WERI-Rb-1 (cell line): ENCODE data around the gene AFDN.

Source experiments
- DNase-seq: peaks from one replicate; pipeline ENCODE4 v3.0.0-alpha.2; 2020
- H3K27ac ChIP-seq: fragments of 250-450 bp; sonication (Bioruptor Pico); 2 replicates; pipeline ENCODE4 v1.5.1; 2020; ENCODE audit warnings: mild to moderate bottlenecking, moderate library complexity
- H3K27me3 ChIP-seq: fragments of 250-450 bp; sonication (Bioruptor Pico); 2 replicates; pipeline ENCODE4 v1.5.1; 2021; ENCODE audit warnings: mild to moderate bottlenecking, low read depth, moderate library complexity; ENCODE audit not compliant: insufficient read depth, severe bottlenecking
- H3K36me3 ChIP-seq: fragments of 250-450 bp; sonication (Bioruptor Pico); 2 replicates; pipeline ENCODE4 v1.5.1; 2020; ENCODE audit warnings: mild to moderate bottlenecking, moderate library complexity
- H3K4me3 ChIP-seq: 2 replicates; pipeline ENCODE4 v1.5.1; 2011; ENCODE audit warnings: low read depth, mild to moderate bottlenecking, control low read depth, low read length
- H3K9me3 ChIP-seq: fragments of 250-450 bp; sonication (Bioruptor Pico); 2 replicates; pipeline ENCODE4 v1.5.1; 2021; ENCODE audit warnings: mild to moderate bottlenecking, moderate library complexity; ENCODE audit not compliant: severe bottlenecking
- TF ChIP-seq, protein P1 (sequence below): IDR thresholded peaks from 2 replicates; pipeline ENCODE4 v1.5.1; 2011; ENCODE audit warnings: low read depth, mild to moderate bottlenecking, control low read depth, inconsistent platforms, low read length

AFDN gene

DNA sequence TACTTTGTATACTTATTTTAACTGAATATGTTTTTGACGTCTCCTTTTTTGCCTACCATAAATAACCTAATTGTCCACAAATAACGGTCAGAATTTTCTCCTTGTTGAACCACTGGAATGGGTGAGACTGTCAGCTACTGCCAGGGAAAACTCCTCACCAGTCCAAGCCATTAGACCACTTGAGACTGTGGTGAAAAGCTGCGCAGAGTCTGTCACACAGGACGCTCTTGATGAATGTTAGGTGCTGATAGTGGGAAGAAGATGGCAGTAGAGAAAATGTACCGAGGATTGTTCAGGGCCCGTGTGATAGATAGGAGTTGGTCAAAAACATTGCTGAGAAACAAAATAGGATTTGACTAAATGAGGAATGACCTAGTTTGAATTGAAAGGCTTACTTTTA, 95.1 kb downstream of the AFDN start:
- H3K27me3 ChIP-seq, result no peaks in the 10 kb centered on the region
- peaks cover 72% of the 10 kb centered on the region for H3K36me3 ChIP-seq
- H3K4me3 ChIP-seq, result no peak overlapping the region
- TF ChIP-seq, protein P1, sequence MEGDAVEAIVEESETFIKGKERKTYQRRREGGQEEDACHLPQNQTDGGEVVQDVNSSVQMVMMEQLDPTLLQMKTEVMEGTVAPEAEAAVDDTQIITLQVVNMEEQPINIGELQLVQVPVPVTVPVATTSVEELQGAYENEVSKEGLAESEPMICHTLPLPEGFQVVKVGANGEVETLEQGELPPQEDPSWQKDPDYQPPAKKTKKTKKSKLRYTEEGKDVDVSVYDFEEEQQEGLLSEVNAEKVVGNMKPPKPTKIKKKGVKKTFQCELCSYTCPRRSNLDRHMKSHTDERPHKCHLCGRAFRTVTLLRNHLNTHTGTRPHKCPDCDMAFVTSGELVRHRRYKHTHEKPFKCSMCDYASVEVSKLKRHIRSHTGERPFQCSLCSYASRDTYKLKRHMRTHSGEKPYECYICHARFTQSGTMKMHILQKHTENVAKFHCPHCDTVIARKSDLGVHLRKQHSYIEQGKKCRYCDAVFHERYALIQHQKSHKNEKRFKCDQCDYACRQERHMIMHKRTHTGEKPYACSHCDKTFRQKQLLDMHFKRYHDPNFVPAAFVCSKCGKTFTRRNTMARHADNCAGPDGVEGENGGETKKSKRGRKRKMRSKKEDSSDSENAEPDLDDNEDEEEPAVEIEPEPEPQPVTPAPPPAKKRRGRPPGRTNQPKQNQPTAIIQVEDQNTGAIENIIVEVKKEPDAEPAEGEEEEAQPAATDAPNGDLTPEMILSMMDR, result no peak
- no peak for DNase-seq
- no peaks in the 10 kb centered on the region for H3K9me3 ChIP-seq
- H3K27ac ChIP-seq, result no peak overlapping the region

- TF ChIP-seq, protein P1, result no peak
- H3K9me3 ChIP-seq, result no peaks in the 10 kb centered on the region
Measured at GRCh38 chr6:167925026-167925425, 98.3 kb downstream of the AFDN start.

DNA sequence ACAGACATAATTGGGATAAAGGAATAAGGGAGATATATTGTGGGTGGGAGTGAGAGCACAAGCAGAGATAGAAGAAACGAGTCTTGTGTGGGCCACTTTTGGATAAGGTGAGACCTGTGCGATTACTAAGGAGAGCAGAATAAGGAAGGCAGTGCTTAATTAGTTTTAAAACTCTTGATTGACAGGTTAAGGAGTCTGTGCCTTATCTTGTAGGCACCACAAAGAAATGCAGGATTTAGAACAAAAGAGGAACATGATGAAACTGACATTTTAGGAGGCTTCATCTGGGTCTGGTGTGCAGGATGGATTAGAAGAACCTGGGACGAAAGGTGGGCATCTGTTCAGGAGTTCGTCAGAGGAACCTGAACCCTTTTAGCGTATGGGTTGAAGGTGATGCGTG, 100.5 kb downstream of the AFDN start:
- Histone ChIP-seq H3K9me3 (no peaks in the 10 kb centered on the region), H3K36me3 (peaks cover 60% of the 10 kb centered on the region), H3K27me3 (no peaks in the 10 kb centered on the region), H3K4me3 (no peak overlapping the region), H3K27ac (no peak overlapping the region)
- TF ChIP-seq, protein P1, result no peak
- DNase-seq, result no peak

More at GRCh38 chr6:167925026-167925425, 98.3 kb downstream of the AFDN start:
- no peak for DNase-seq
- Histone ChIP-seq H3K27ac (no peak overlapping the region), H3K36me3 (peaks cover 58% of the 10 kb centered on the region), H3K4me3 (no peak overlapping the region), H3K27me3 (no peaks in the 10 kb centered on the region)

GRCh38 chr6:167928111-167928510, 101.4 kb downstream of the AFDN start:
- Histone ChIP-seq H3K9me3 (no peaks in the 10 kb centered on the region), H3K4me3 (no peak overlapping the region), H3K36me3 (peaks cover 55% of the 10 kb centered on the region), H3K27ac (no peak overlapping the region), H3K27me3 (no peaks in the 10 kb centered on the region)
- no peak for DNase-seq
- TF ChIP-seq, protein P1, result no peak

- Histone ChIP-seq H3K27me3 (no peaks in the 10 kb centered on the region), H3K4me3 (no peak overlapping the region), H3K27ac (no peak overlapping the region), H3K36me3 (peaks cover 42% of the 10 kb centered on the region), H3K9me3 (no peaks in the 10 kb centered on the region)
- no peak for DNase-seq
- TF ChIP-seq, protein P1, result no peak
Measured at GRCh38 chr6:167930295-167930694, 103.6 kb downstream of the AFDN start.

DNA sequence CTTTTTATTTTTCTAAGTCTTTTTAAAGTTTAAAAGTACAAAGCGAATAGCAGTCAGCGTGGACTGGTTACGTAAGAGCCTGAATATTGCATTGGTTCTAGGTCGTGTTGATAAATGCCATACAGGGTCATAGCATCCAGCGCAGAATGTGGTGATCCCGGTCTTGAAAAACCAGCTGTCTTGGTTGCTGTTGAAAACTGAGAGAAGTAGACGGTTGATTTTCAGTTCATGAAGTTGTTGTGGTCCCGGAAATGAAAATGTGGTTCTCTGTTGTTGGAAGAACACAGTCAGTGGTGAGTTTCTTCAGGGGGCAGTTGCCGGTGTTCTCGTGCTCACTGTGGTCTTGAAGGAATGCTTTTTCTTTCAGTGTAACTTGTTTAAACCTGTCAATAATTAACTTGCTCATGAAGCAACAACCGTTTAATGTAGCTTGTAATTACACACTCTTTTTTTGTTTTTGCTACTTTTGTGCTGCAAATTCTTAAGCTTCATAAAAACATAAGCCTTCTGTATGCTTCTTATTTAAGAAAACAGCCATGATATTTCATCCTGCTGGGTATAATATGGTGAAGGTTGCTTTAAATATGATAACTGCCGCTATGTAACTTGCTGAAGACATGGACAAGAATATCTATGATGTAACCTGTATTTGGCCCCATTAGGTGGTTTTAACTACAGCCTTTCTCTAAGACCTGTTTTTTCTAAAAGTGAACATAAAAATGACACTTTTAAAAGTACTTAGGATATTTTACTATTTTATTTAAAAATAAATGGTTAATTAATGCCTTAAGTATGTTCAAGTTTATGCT, 106.0 kb downstream of the AFDN start:
- H3K27me3 ChIP-seq, result no peaks in the 10 kb centered on the region
- H3K27ac ChIP-seq, result no peak overlapping the region
- no peak for DNase-seq
- peaks cover 26% of the 10 kb centered on the region for H3K36me3 ChIP-seq
- TF ChIP-seq, protein P1, result no peak
- no peak overlapping the region for H3K4me3 ChIP-seq
- H3K9me3 ChIP-seq, result no peaks in the 10 kb centered on the region
